Activated T-cell treated with anti-CD3 and anti-CD28 coated beads, Interleukin-2, amount 50 U/mL, for 72 hours (primary cell): ENCODE results near the gene ARHGAP42. TPM values are rescaled to one million over a fixed set of nuclear protein-coding genes. Genes with fewer than 3 reads are reported as not detected.
"Not testable (repeated sequence)": the region's sequence is repeated elsewhere in the genome, so short reads cannot be mapped to it uniquely, and the experiment has no call there.

Experiments used
- ATAC-seq, 2 donors: fragments of 150-1000 bp; cut with Tn5 transposase; replicated peaks in 1 of 2; 2 replicates each; pipeline ENCODE4 v1.10.0; 2021; ENCODE audit warnings: moderate library complexity in 2 of 2, mild to moderate bottlenecking in 1 of 2
- DNase-seq, 2 donors: peaks; one replicate each; pipeline ENCODE4 v3.0.0; 2021 to 2022; ENCODE audit warnings: mixed read lengths in 1 of 2
- H3K27ac Mint-ChIP-seq: one replicate; pipeline ENCODE4 v1.8.0; 2022; ENCODE audit warnings: mild to moderate bottlenecking, moderate library complexity, mixed read lengths
- H3K27me3 Mint-ChIP-seq: one replicate; pipeline ENCODE4 v1.8.0; 2022; ENCODE audit warnings: low read depth, mixed read lengths
- H3K36me3 Mint-ChIP-seq, 2 donors: one replicate each; pipeline ENCODE4 v1.8.0; 2022; ENCODE audit warnings: mixed read lengths in 2 of 2, mild to moderate bottlenecking in 1 of 2; ENCODE audit not compliant: insufficient read depth in 2 of 2
- H3K4me1 Mint-ChIP-seq: one replicate; pipeline ENCODE4 v1.8.0; 2022; ENCODE audit warnings: low read depth, mixed read lengths
- H3K4me3 Mint-ChIP-seq, 2 donors: one replicate each; pipeline ENCODE4 v1.8.0; 2022; ENCODE audit warnings: mild to moderate bottlenecking in 2 of 2, mixed read lengths in 2 of 2, moderate library complexity in 2 of 2
- H3K9me3 Mint-ChIP-seq, 2 donors: one replicate each; pipeline ENCODE4 v1.8.0; 2022; ENCODE audit warnings: mixed read lengths in 2 of 2
- total RNA-seq, 2 donors: library from RNA; stranded (reverse); gene quantifications; one replicate each; pipeline ENCODE4 v1.2.3, GENCODE V29; 2022

Gene ARHGAP42
- total RNA-seq, 2 donors from 2014 or later: 0.28 TPM; not detected in 1

DNA sequence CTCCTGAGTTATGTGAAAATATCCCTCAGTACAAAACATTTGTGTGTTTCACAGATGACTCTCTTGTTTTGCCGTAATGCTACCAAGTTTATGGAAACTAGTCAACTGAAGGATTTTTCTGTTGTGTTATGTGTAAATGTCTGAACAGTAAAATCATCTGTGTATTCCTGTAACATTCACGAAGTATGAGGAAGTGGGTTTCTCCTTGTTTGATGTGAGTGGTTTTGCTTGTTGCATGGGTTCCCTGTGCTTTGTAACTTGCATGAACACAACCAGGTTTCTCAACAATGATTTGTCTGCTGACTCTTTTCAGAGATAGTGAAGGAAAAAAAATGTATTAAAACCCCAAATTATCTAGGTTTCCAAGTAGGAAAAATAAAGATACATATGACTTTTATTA is 304.5 kb downstream of the ARHGAP42 start:
- Mint-ChIP-seq H3K27me3 (no peaks in the 10 kb centered on the region), H3K9me3 (peaks cover 0 to 2% of the 10 kb centered on the region in 2 donors), H3K4me3 (no peak overlapping the region), H3K27ac (no peak overlapping the region), H3K36me3 (no peaks in the 10 kb centered on the region), H3K4me1 (no peaks in the 10 kb centered on the region)
- ATAC-seq (no peak), DNase-seq (no peak)

DNA sequence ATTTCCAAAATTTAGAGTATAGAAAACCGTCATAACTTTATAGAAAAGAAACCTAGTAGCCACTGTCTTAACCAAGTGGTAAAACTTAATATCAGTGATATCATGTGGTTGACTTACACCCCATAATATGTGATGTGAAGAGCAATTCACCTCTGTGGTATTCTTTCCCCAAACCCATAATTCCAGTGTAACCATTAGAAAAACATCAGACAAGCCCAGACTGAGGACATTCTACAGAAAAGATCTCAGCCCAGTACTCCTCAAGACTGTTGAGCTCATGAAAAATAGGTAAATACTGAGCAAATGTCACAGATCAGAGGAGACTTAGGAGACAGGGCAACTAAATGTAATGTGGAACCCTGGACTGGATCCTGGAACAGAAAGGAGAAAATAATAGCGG is 307.9 kb downstream of the ARHGAP42 start:
- Mint-ChIP-seq H3K27me3 (no peaks in the 10 kb centered on the region), H3K27ac (no peak overlapping the region), H3K36me3 (no peaks in the 10 kb centered on the region), H3K4me3 (no peak overlapping the region), H3K4me1 (no peaks in the 10 kb centered on the region), H3K9me3 (peaks cover 0 to 1% of the 10 kb centered on the region in 2 donors)
- ATAC-seq: no peak
- no peak for DNase-seq

DNA sequence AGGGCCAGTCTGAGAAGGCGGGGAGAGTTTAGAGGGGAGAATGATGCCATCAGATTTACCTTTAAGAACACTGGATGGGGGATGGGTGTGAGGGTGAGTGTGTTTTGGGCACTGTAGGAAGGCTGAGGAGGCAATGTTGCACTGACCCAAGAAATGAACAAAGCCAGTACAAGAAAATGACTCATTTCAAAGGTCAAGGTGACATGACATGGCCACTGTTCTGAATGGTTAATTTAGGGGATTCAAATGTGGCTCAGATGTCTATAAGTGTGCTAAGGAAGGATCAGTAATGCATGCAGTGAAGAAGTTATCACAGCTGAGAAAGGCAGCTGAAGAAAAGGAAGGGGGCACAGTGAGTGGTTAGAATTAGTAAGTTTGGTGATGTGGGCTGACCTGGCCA is 312.7 kb downstream of the ARHGAP42 start:
- ATAC-seq (no peak), DNase-seq (no peak)
- Mint-ChIP-seq H3K27me3 (no peaks in the 10 kb centered on the region), H3K4me1 (no peaks in the 10 kb centered on the region), H3K4me3 (no peak overlapping the region), H3K36me3 (no peaks in the 10 kb centered on the region), H3K27ac (no peak overlapping the region), H3K9me3 (peaks cover 1 to 2% of the 10 kb centered on the region in 2 donors)

DNA sequence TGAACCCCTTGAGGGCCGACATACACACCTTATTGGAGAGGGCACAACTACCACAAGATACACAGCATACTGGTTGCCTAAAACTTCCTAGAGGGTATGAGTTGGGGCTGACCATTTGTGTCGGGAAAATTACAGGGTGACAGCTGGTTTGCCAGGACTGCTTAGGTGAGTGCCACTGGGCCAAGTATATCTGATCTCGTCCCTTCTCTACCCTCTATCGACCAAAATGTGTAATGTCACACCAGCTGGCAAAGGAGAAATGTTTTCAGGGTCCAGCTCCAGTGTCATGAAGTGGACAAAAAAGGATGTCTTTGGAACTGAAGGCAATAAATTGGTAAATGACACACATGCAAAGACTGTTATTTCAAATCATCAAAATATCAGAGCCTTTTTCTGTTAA is 316.4 kb downstream of the ARHGAP42 start:
- Mint-ChIP-seq H3K36me3 (no peaks in the 10 kb centered on the region), H3K4me3 (no peak overlapping the region), H3K27me3 (no peaks in the 10 kb centered on the region), H3K9me3 (peaks cover 0 to 2% of the 10 kb centered on the region in 2 donors), H3K4me1 (no peaks in the 10 kb centered on the region), H3K27ac (no peak overlapping the region)
- DNase-seq (no peak), ATAC-seq (no peak)

DNA sequence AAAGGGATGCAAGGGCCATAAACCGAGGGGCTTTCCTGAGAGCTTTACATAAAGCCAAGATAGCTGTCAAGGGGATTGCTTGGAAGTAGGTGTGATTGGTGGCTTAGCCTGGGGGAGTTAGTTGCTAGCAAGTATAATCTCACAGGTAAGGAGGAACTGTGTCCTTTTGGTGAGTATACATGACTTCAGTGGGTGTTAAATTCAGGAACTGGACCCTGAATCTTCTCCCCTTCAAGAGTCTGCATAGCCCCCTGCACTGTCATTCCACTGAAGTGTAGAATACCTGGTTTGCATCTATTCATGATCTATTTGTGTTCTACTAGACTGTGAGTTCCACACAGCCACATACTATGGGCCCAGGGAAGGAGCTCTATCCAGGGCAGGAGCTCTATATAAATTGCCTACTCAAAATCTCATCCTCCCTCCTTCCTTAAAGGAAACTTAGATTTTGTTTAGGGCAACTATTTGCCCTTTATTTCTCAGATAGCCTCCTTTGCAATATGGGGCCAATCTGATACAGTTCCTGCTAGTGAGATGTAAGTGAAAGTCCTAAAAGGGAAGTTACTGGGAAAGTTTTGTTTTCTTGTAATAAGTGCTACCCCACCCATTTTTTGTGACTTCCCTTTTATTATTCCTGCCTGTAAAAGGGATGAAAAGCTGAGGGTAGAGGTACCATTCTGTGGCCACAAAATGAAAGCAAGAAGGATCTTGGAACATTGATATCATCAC is 322.0 kb downstream of the ARHGAP42 start:
- Mint-ChIP-seq H3K36me3 (no peaks in the 10 kb centered on the region), H3K9me3 (peaks cover 2 to 4% of the 10 kb centered on the region in 2 donors), H3K27me3 (no peaks in the 10 kb centered on the region), H3K27ac (no peak overlapping the region), H3K4me1 (no peaks in the 10 kb centered on the region), H3K4me3 (no peak overlapping the region)
- ATAC-seq: no peak
- no peak for DNase-seq

DNA sequence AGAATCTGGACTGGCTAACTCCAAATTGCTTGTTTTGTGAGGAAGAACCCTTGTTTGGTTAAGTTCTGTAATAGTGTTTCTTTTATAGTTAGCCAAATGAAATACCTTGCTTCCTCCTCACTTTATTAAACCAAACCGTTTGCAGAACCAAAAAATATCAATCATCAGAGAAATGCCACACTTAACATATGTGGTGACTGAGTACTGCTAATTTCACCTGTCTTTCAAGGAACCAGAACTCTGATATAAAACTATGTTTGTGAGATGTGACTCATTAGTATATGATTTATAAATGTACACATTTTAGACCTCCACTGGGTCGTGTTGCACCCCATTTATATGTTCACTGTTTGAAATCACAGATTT is 322.6 kb downstream of the ARHGAP42 start:
- Mint-ChIP-seq H3K27me3 (no peaks in the 10 kb centered on the region), H3K27ac (no peak overlapping the region), H3K9me3 (peaks cover 2 to 4% of the 10 kb centered on the region in 2 donors), H3K4me1 (no peaks in the 10 kb centered on the region), H3K4me3 (no peak overlapping the region), H3K36me3 (no peaks in the 10 kb centered on the region)
- no peak for ATAC-seq
- DNase-seq: no peak

DNA sequence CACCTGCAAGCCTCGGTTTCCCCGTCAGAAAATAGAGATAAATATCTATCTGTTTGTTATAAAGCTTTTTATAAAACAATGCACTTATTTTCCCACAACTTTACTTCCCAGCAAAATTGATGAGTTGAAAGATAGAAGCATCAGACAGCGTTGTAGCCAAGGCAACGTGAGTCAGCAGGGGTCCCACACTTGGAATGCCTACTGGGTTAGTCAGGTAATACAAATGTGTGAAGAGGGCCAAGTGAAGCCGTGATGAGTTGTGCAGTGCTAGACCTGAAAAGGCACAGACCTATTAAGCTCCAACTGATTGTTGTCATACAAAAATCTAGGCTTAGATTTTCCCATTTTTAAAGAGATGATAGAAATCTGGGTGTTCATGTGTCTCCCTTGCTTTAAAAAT is 323.8 kb downstream of the ARHGAP42 start:
- H3K4me3 Mint-ChIP-seq: no peak overlapping the region
- H3K36me3 Mint-ChIP-seq: no peaks in the 10 kb centered on the region
- no peak for DNase-seq
- no peak for ATAC-seq
- H3K27me3 Mint-ChIP-seq: no peaks in the 10 kb centered on the region
- H3K27ac Mint-ChIP-seq: no peak overlapping the region
- peaks cover 2 to 4% of the 10 kb centered on the region in 2 donors for H3K9me3 Mint-ChIP-seq
- no peaks in the 10 kb centered on the region for H3K4me1 Mint-ChIP-seq

DNA sequence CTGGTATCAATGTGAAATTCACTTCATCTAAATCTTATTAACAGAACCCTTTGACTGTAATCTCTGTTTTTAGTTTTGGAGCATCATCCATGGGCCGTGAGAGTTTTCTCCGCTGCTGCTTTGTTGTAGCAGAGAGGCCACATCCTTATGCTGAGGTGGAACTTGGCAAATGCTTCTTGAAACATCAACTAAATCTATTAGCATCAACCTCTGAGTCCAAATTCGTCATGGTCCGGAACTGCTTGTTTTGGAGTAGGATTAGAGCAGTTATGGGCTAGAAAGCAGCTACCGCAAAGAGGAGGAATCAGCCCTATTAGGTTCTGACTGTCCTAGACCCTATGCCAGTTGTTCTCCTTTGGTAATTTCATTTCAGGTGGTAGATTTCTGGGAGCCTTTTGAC is 324.8 kb downstream of the ARHGAP42 start:
- no peaks in the 10 kb centered on the region for H3K36me3 Mint-ChIP-seq
- DNase-seq (no peak), ATAC-seq (no peak)
- no peaks in the 10 kb centered on the region for H3K4me1 Mint-ChIP-seq
- H3K27ac Mint-ChIP-seq: no peak overlapping the region
- no peak overlapping the region for H3K4me3 Mint-ChIP-seq
- H3K27me3 Mint-ChIP-seq: no peaks in the 10 kb centered on the region
- H3K9me3 Mint-ChIP-seq: peaks cover 2 to 7% of the 10 kb centered on the region in 2 donors

DNA sequence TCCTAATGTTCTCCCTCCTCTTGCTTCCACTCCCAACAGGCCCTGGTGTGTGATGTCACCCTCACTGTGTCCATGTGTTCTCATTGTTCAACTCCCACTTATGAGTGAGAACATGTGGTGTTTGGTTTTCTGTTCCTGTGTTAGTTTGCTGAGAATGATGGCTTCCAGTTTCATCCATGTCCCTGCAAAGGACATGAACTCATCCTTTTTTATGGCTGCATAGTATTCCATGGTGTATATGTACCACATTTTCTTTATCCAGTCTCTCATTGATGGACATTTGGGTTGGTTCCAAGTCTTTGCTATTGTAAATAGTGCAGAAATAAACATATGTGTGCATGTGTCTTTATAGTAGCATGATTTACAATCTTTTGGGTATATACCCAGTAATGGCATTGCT is 326.6 kb downstream of the ARHGAP42 start:
- not testable (repeated sequence) for H3K36me3 Mint-ChIP-seq, ATAC-seq, H3K27ac Mint-ChIP-seq, H3K4me3 Mint-ChIP-seq, H3K9me3 Mint-ChIP-seq, H3K27me3 Mint-ChIP-seq, DNase-seq, H3K4me1 Mint-ChIP-seq

DNA sequence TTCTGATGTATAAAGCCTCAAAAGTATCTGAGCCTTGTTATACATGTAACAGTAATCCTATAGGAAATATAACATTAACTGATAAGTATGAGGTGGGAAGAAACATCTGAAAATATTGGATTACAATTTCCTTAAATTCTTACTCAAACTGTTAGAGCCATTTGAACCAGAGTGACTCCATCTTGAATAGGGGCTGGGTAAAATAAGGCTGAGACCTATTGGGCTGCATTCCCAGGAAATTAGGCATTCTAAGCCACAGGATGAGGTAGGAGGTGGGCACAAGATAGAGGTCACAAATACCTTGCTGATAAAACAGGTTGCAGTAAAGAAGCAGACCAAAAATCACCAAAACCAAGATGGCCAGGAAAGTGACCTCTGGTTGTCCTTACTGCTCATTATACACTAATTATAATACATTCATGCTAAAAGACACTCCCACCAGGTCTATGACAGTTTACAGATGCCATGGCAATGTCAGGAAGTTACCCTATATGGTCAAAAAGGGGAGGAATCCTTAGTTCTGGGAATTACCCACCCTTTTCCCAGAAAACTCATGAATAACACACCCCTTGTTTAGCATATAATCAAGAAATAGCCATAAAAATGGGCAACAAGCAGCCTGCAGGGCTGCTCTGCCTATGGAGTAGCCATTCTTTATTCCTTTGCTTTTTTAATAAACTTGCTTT is 327.7 kb downstream of the ARHGAP42 start:
- DNase-seq: no peak
- Mint-ChIP-seq H3K27me3 (no peaks in the 10 kb centered on the region), H3K27ac (no peak overlapping the region), H3K9me3 (peaks cover 2 to 7% of the 10 kb centered on the region in 2 donors), H3K36me3 (no peaks in the 10 kb centered on the region), H3K4me1 (no peaks in the 10 kb centered on the region), H3K4me3 (no peak overlapping the region)
- ATAC-seq: no peak

DNA sequence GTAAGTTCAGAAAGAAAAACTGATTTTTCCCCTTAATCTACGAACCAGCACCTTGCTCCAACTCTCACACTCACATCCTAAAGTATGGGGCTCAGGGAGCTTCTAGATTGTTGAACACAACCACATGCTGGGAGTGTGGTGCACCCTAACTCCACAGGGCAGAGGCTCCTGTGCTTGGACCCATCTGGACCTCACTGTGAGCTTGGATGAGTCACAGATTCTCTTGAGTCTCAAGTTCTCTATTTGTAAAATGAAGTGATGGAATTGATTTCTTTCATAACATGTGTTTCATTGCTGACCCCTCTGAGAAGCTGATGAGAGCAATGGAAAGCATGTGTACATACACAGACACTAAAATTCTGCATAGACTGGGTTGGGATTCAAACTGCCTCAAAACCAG is 332.8 kb downstream of the ARHGAP42 start:
- H3K27me3 Mint-ChIP-seq: no peaks in the 10 kb centered on the region
- ATAC-seq (no peak), DNase-seq (no peak)
- H3K27ac Mint-ChIP-seq: no peak overlapping the region
- no peaks in the 10 kb centered on the region for H3K36me3 Mint-ChIP-seq
- no peaks in the 10 kb centered on the region for H3K4me1 Mint-ChIP-seq
- no peak overlapping the region for H3K4me3 Mint-ChIP-seq
- H3K9me3 Mint-ChIP-seq: peaks cover 0 to 2% of the 10 kb centered on the region in 2 donors

DNA sequence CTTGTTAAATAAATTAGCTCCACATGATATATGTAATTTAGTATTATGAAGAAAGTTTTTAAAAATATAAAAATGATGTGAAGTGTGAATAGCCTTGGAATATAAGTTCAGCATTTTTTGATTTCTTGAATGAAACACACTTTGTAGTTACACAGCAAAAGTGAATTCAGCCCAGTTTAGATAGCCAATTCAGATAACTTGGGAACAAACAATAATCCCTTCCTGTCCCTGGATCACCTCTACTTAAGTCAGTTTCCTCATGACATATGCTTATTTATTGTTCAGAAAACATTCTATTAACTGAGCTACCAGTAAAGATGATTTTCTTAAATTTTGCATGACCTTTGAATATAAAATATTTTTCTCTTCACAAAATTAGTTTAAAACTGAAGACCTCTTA is 335.2 kb downstream of the ARHGAP42 start:
- H3K4me1 Mint-ChIP-seq: no peaks in the 10 kb centered on the region

DNA sequence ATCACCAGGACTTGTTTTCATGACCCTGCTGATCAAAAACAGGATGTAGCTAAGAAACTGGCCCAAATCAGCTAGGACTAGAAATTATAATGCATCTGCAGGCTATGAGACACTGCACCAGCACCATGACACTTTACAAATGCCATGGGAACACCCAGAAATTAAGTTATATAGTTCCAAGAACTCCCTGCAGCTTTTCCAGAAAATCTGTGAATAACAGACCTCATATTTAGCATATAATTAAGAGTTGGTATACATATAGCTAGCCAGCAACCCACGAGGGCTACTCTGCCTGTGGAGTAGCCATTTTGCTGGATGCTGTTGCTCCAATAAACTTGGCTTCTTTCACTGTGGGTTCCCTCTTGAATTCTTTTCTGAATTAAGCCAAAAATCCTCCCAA is 341.6 kb downstream of the ARHGAP42 start:
- no peak for ATAC-seq
- no peaks in the 10 kb centered on the region for H3K36me3 Mint-ChIP-seq

More for the DNA sequence above, 335.2 kb downstream of the ARHGAP42 start:
- no peak for DNase-seq
- H3K9me3 Mint-ChIP-seq: no peaks in the 10 kb centered on the region
- no peaks in the 10 kb centered on the region for H3K27me3 Mint-ChIP-seq
- no peak overlapping the region for H3K27ac Mint-ChIP-seq
- H3K36me3 Mint-ChIP-seq: no peaks in the 10 kb centered on the region
- H3K4me3 Mint-ChIP-seq: no peak overlapping the region
- no peak for ATAC-seq

DNA sequence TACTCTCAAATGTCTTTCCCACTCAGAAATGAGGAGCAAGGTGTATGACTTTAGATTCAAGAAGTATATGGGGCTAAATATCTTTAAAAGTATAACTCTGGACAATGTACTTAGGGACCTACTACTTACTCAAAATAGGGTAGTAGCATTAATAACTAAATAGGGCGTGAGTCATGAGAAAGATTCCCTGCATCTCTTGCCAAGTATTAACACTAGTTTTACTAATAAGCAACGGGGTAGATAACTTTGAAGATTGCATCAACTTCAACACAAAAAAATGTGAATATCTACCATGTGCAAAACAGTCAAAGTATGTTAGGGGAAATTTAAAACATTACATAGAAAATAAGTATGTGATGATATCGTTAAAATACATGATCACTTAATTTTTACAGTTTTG is 342.9 kb downstream of the ARHGAP42 start:
- ATAC-seq: no peak
- Mint-ChIP-seq H3K36me3 (no peaks in the 10 kb centered on the region), H3K9me3 (peaks cover 3 to 5% of the 10 kb centered on the region in 2 donors), H3K4me3 (no peak overlapping the region), H3K4me1 (no peaks in the 10 kb centered on the region), H3K27me3 (no peaks in the 10 kb centered on the region), H3K27ac (no peak overlapping the region)
- no peak for DNase-seq

More for the DNA sequence above, 341.6 kb downstream of the ARHGAP42 start:
- Mint-ChIP-seq H3K27me3 (no peaks in the 10 kb centered on the region), H3K9me3 (peaks cover 3 to 5% of the 10 kb centered on the region in 2 donors), H3K4me1 (no peaks in the 10 kb centered on the region), H3K4me3 (no peak overlapping the region), H3K27ac (no peak overlapping the region)
- no peak for DNase-seq
